Aorta (tissue), 5 donors: Measurements from ENCODE around the gene LPO. TPM values are rescaled to one million over a fixed set of nuclear protein-coding genes. Genes with fewer than 3 reads are reported as not detected.
A peak's percentile ranks its signal among the peaks of the same experiment; 100 is the strongest.

ENCODE experiments used
- ATAC-seq: fragments of 200-7000 bp; cut with Tn5 transposase; one replicate; pipeline ENCODE4 v1.9.1; 2022; ENCODE audit warnings: moderate library complexity; ENCODE audit not compliant: low FRiP score
- DNase-seq, 2 donors: peaks; one replicate each; pipeline ENCODE4 v3.0.0-alpha.2; 2020
- H3K27ac ChIP-seq, 2 donors: one replicate each; pipeline ENCODE4 v1.5.1; 2013; ENCODE audit warnings: low read length in 2 of 2, mild to moderate bottlenecking in 2 of 2, moderate library complexity in 2 of 2, control low read depth in 1 of 2, inconsistent platforms in 1 of 2, low read depth in 1 of 2
- H3K27me3 ChIP-seq, 2 donors: one replicate each; pipeline ENCODE4 v1.6.1; 2013; ENCODE audit warnings: control low read depth in 1 of 2, low read length in 1 of 2, mild to moderate bottlenecking in 1 of 2, moderate library complexity in 1 of 2; ENCODE audit not compliant: insufficient read depth in 2 of 2, control insufficient read depth in 1 of 2
- H3K36me3 ChIP-seq, 2 donors: one replicate each; pipeline ENCODE4 v1.6.1; 2013; ENCODE audit warnings: control low read depth in 1 of 2, low read length in 1 of 2, mild to moderate bottlenecking in 1 of 2; ENCODE audit not compliant: insufficient read depth in 2 of 2, control insufficient read depth in 1 of 2
- H3K4me1 ChIP-seq, 2 donors: one replicate each; pipeline ENCODE4 v1.6.1; 2013; ENCODE audit warnings: low read length in 2 of 2, control low read depth in 1 of 2, mild to moderate bottlenecking in 1 of 2, moderate library complexity in 1 of 2; ENCODE audit not compliant: insufficient read depth in 2 of 2, control insufficient read depth in 1 of 2
- H3K4me3 ChIP-seq, 2 donors: one replicate each; pipeline ENCODE4 v1.5.1; 2013; ENCODE audit warnings: low read length in 2 of 2, control low read depth in 1 of 2, mild to moderate bottlenecking in 1 of 2
- H3K9me3 ChIP-seq: one replicate; pipeline ENCODE4 v1.6.1; 2013; ENCODE audit warnings: mild to moderate bottlenecking, low read length; ENCODE audit not compliant: control insufficient read depth
- WGBS, 2 donors: extraction: QIAGEN DNeasy Blood & Tissue Kit; methylation state at CpG; one replicate each; pipeline ENCODE4 v1.1.7; 2013; 5-methylcytosine and 5-hydroxymethylcytosine counted together
- intact Hi-C, 2 donors: fragments of 100-400 bp; cut with DNase I; formaldehyde crosslinking; loops; one replicate each; pipeline versions ENCODE4 v1.14.2 to v1.15.0; 2022
- polyA plus RNA-seq, 2 donors: library from polyadenylated mRNA; stranded (reverse); fragments of 200-250 nt; gene quantifications; one replicate each; pipeline ENCODE4 v1.2.3, GENCODE V29; 2013
- total RNA-seq, 2 donors: library from RNA; stranded (reverse); fragmentation: NEBNext Ultra II Directional; extraction: Animal tissue kit (Norgen Biotek cat#: 25700); gene quantifications; one replicate each; pipeline ENCODE4 v1.2.1, GENCODE V29; 2021
- donor health status: healthy with polysubstance abuse.
- donor health status: Bipolar disorder and iron deficiency.
- donor health status: DM: no; HTN: no; CAD: no.
- donor health status: DM: no; HTN: no; CAD: no.
- donor health status: DM: yes; HTN: yes; CAD: no.

LPO gene
- total and polyA plus RNA-seq, 4 donors, result not detected

- intact Hi-C loops, result no loop called here
- ATAC-seq (no peak), DNase-seq (no peak)
- WGBS, 2 donors, result 81 to 82% methylated on average over 7 of the region's 7 CpGs
- no peaks in the 10 kb centered on the region for H3K9me3 ChIP-seq
- H3K27me3 ChIP-seq, result no peaks in the 10 kb centered on the region
- no peaks in the 10 kb centered on the region for H3K36me3 ChIP-seq
- no peak overlapping the region for H3K4me3 ChIP-seq
- no peak overlapping the region for H3K27ac ChIP-seq
- no peaks in the 10 kb centered on the region for H3K4me1 ChIP-seq
Measured at GRCh38 chr17:58202859-58203258, 35.5 kb upstream of the LPO start.

GRCh38 chr17:58204796-58205195 is 33.6 kb upstream of the LPO start:
- Histone ChIP-seq H3K27me3 (no peaks in the 10 kb centered on the region), H3K36me3 (peaks cover 2 to 4% of the 10 kb centered on the region in 2 donors)

GRCh38 chr17:58205936-58206335 is 32.4 kb upstream of the LPO start:
- H3K27me3 ChIP-seq, result no peaks in the 10 kb centered on the region
- peaks cover 2 to 4% of the 10 kb centered on the region in 2 donors for H3K36me3 ChIP-seq
- WGBS, 2 donors, result 90 to 92% methylated on average over 11 of the region's 11 CpGs
- no peak overlapping the region for H3K27ac ChIP-seq
- intact Hi-C loops, result no loop called here
- no peaks in the 10 kb centered on the region for H3K9me3 ChIP-seq
- no peak for ATAC-seq
- no peaks in the 10 kb centered on the region for H3K4me1 ChIP-seq
- H3K4me3 ChIP-seq, result no peak overlapping the region
- no peak for DNase-seq

More at GRCh38 chr17:58204796-58205195, 33.6 kb upstream of the LPO start:
- no peaks in the 10 kb centered on the region for H3K4me1 ChIP-seq
- H3K4me3 ChIP-seq, result no peak overlapping the region
- no peaks in the 10 kb centered on the region for H3K9me3 ChIP-seq
- WGBS, 2 donors, result 85 to 87% methylated on average over 5 of the region's 5 CpGs
- intact Hi-C loops, result no loop called here
- no peak for ATAC-seq
- no peak overlapping the region for H3K27ac ChIP-seq
- no peak for DNase-seq

GRCh38 chr17:58207451-58207850 is 30.9 kb upstream of the LPO start:
- 88 to 89% methylated on average over 3 of the region's 3 CpGs for WGBS, 2 donors
- Histone ChIP-seq H3K4me1 (no peaks in the 10 kb centered on the region), H3K4me3 (no peak overlapping the region), H3K36me3 (peaks cover 2 to 7% of the 10 kb centered on the region in 2 donors), H3K27ac (no peak overlapping the region), H3K27me3 (no peaks in the 10 kb centered on the region), H3K9me3 (no peaks in the 10 kb centered on the region)
- no peak for ATAC-seq
- no peak for DNase-seq
- intact Hi-C loops, result no loop called here

- Histone ChIP-seq H3K9me3 (no peaks in the 10 kb centered on the region), H3K27ac (no peak overlapping the region), H3K27me3 (no peaks in the 10 kb centered on the region), H3K4me1 (no peaks in the 10 kb centered on the region), H3K4me3 (no peak overlapping the region), H3K36me3 (peaks cover 9% of the 10 kb centered on the region in 2 donors)
- DNase-seq, result no peak
- intact Hi-C loops, result no loop called here
- WGBS, 2 donors, result 90 to 91% methylated on average over 4 to 5 of the region's 5 CpGs
- no peak for ATAC-seq
Measured at GRCh38 chr17:58208344-58208743, 30.0 kb upstream of the LPO start.

GRCh38 chr17:58210922-58211321 is 27.5 kb upstream of the LPO start:
- Histone ChIP-seq H3K27ac (no peak overlapping the region), H3K36me3 (peaks cover 12 to 13% of the 10 kb centered on the region in 2 donors), H3K4me3 (no peak overlapping the region), H3K4me1 (no peaks in the 10 kb centered on the region), H3K27me3 (no peaks in the 10 kb centered on the region), H3K9me3 (no peaks in the 10 kb centered on the region)
- no peak for ATAC-seq
- intact Hi-C loops, result no loop called here
- no peak for DNase-seq
- 81 to 83% methylated on average over 5 of the region's 5 CpGs for WGBS, 2 donors

GRCh38 chr17:58215685-58216084 is 22.7 kb upstream of the LPO start:
- no peak overlapping the region for H3K4me3 ChIP-seq
- no peaks in the 10 kb centered on the region for H3K9me3 ChIP-seq
- H3K36me3 ChIP-seq, result peaks cover 9 to 10% of the 10 kb centered on the region in 2 donors
- intact Hi-C loops, result no loop called here
- H3K27me3 ChIP-seq, result no peaks in the 10 kb centered on the region
- no peak for ATAC-seq
- no peaks in the 10 kb centered on the region for H3K4me1 ChIP-seq
- H3K27ac ChIP-seq, result no peak overlapping the region
- DNase-seq, result no peak

- H3K27me3 ChIP-seq, result no peaks in the 10 kb centered on the region
- peaks cover 6 to 7% of the 10 kb centered on the region in 2 donors for H3K36me3 ChIP-seq
- DNase-seq (no peak), ATAC-seq (no peak)
- intact Hi-C loops, result no loop called here
- H3K27ac ChIP-seq, result no peak overlapping the region
- H3K9me3 ChIP-seq, result no peaks in the 10 kb centered on the region
- 88 to 89% methylated on average over 3 of the region's 3 CpGs for WGBS, 2 donors
- no peaks in the 10 kb centered on the region for H3K4me1 ChIP-seq
- no peak overlapping the region for H3K4me3 ChIP-seq
Measured at GRCh38 chr17:58217766-58218165, 20.6 kb upstream of the LPO start.

GRCh38 chr17:58219007-58219788 is 19.2 kb upstream of the LPO start, which contains the start of gene MKS1:
Gene MKS1, minus strand, starts transcription at chr17:58219255. Its CDS starts 25 bp downstream, at chr17:58219230.
- Histone ChIP-seq H3K9me3 (no peaks in the 10 kb centered on the region), H3K4me3 (peak within 1 kb of the TSS; percentile 52 to 65), H3K36me3 (peaks cover 0 to 2% of the 10 kb centered on the region in 2 donors), H3K27ac (peak within 1 kb of the TSS in 1 of 2 donors; percentile 39), H3K4me1 (no peaks in the 10 kb centered on the region), H3K27me3 (no peaks in the 10 kb centered on the region)
- DNase-seq (peak; percentile 97 to 99), ATAC-seq (peak; percentile 99)
- intact Hi-C loops, result no loop called here
- 1 to 2% methylated on average over 46 to 56 of the region's 56 CpGs for WGBS, 2 donors
